ENCODE results near the gene LRP1B. TPM values are rescaled to one million over a fixed set of nuclear protein-coding genes. Genes with fewer than 3 reads are reported as not detected.

Gene LRP1B
- total and polyA plus RNA-seq, 2 of the 8 experiments (the other 6 are each of a cell fraction or from before 2014, with no cell fraction given): 0.03 TPM; not detected in 1

- no peak for TF ChIP-seq BRCA1 (IDR thresholded peaks at IDR 0.05; ENCODE audit: low read depth, low read length)
- TF ChIP-seq SIX5 (IDR thresholded peaks at IDR 0.05; ENCODE audit: low read depth, low read length): no peak
These were observed 1537.7 kb downstream of the LRP1B start (continued) for GRCh38 chr2:140593132-140593531.

- no peak for TF ChIP-seq USF2 (IDR thresholded peaks at IDR 0.05; ENCODE audit: low read length)
- no peak for TF ChIP-seq CBX5 (IDR thresholded peaks at IDR 0.05; ENCODE audit: low read depth, low read length)
- TF ChIP-seq JUN (IDR thresholded peaks at IDR 0.05; ENCODE audit: low read depth, low read length): no peak
- TF ChIP-seq TAF7 (optimal IDR thresholded peaks at IDR 0.05; ENCODE audit: borderline replicate concordance, low read depth, low read length): no peak
- no peak for TF ChIP-seq SP4 (IDR thresholded peaks at IDR 0.05; ENCODE audit: low read length)
- TF ChIP-seq CHD1 (IDR thresholded peaks at IDR 0.05; ENCODE audit: low read depth, low read length): no peak
- Histone ChIP-seq H3K56ac (replicated peaks; ENCODE audit: insufficient read length, low read depth, low read length) (no peak overlapping the region), H2AFZ (ENCODE audit: low read length) (no peak overlapping the region), H4K5ac (ENCODE audit: insufficient read length, low read depth, low read length) (no peak overlapping the region), H3K27ac (ENCODE audit: low read depth, low read length) (no peak overlapping the region), H3K23ac (ENCODE audit: insufficient read length) (no peak overlapping the region), H3K23me2 (ENCODE audit: low read depth, low read length) (no peaks in the 10 kb centered on the region), H3K79me1 (ENCODE audit: low read depth, low read length) (no peaks in the 10 kb centered on the region), H2AK5ac (ENCODE audit: low read depth, low read length) (no peak overlapping the region), H4K91ac (replicated peaks; ENCODE audit: insufficient read length, low read length) (no peak overlapping the region), H4K20me1 (replicated peaks in 1 of 2; ENCODE audit: control insufficient read depth in 1 of 2, insufficient read depth in 2 of 2, low read length in 2 of 2) (no peaks in the 10 kb centered on the region), H3K4me1 (replicated peaks in 1 of 4; ENCODE audit: control insufficient read depth in 3 of 4, insufficient read depth in 4 of 4, low read length in 3 of 4) (no peaks in the 10 kb centered on the region), H3K36me3 (ENCODE audit: control insufficient read depth in 2 of 4, insufficient read depth in 4 of 4, low read length in 3 of 4) (no peaks in the 10 kb centered on the region), H3K18ac (ENCODE audit: extremely low read depth, low read length) (no peak overlapping the region), H3K9ac (replicated peaks in 1 of 4; ENCODE audit: extremely low read depth in 1 of 4, low read depth in 3 of 4, low read length in 3 of 4) (no peak overlapping the region), H3K4me3 (ENCODE audit: extremely low read depth in 1 of 4, insufficient read depth in 2 of 4, low read depth in 3 of 4, low read length in 4 of 4) (no peak overlapping the region), H3K14ac (ENCODE audit: insufficient read length) (no peak overlapping the region), H3K9me3 (ENCODE audit: insufficient read depth in 2 of 2, low read depth in 1 of 2, low read length in 1 of 2) (no peaks in the 10 kb centered on the region), H3K4ac (replicated peaks; ENCODE audit: insufficient read length, low read depth, low read length) (no peak overlapping the region), H3K79me2 (ENCODE audit: control insufficient read depth in 1 of 2, insufficient read depth in 2 of 2, low read length in 2 of 2) (no peaks in the 10 kb centered on the region), H3K4me2 (ENCODE audit: insufficient read depth in 1 of 2, low read depth in 2 of 2, low read length in 2 of 2) (no peak overlapping the region), H2BK20ac (ENCODE audit: low read length) (no peak overlapping the region), H2BK15ac (ENCODE audit: low read length) (no peak overlapping the region), H2BK120ac (replicated peaks; ENCODE audit: low read depth, low read length) (no peak overlapping the region), H4K8ac (ENCODE audit: extremely low read depth, insufficient read depth, low read length) (no peak overlapping the region), H2BK5ac (ENCODE audit: low read depth, low read length) (no peak overlapping the region), H2BK12ac (ENCODE audit: low read depth, low read length) (no peak overlapping the region), H3K27me3 (replicated peaks in 1 of 4; ENCODE audit: control insufficient read depth in 3 of 4, extremely low read depth in 1 of 4, insufficient read depth in 3 of 4, low read length in 3 of 4) (no peaks in the 10 kb centered on the region)
- no peak for DNase-seq (ENCODE audit: low read depth in 1 of 2, low spot score in 2 of 2)
- POLR2A ChIA-PET (ENCODE audit: partially characterized antibody): no interaction called here
- CTCF ChIA-PET (ENCODE audit: partially characterized antibody): interaction anchor here (0.7 kb wide), 1 partner anchor 561 kb away, joined by 3 read pairs; no protein-coding TSS in a partner anchor
- no peak for FAIRE-seq
These were observed 1541.1 kb downstream of the LRP1B start for GRCh38 chr2:140589696-140590095.

Data from H1 (cell line).